GM21825 (cell line): ENCODE data around the gene FOXO6.
A peak's percentile ranks its signal among the peaks of the same experiment; 100 is the strongest.

ENCODE experiments used
- ATAC-seq: cut with Tn5 transposase; IDR thresholded peaks from one replicate; pipeline ENCODE4 v1.9.1; 2021; ENCODE audit warnings: mild to moderate bottlenecking, moderate library complexity; ENCODE audit not compliant: unreplicated experiment

The FOXO6 gene

GRCh38 chr1:41360786-41361494, at the start of gene FOXO6:
TSS of gene FOXO6 (plus strand) at chr1:41361434.
- peak; percentile 87 for ATAC-seq

GRCh38 chr1:41312991-41313645, 48.1 kb upstream of the FOXO6 start:
- no peak for ATAC-seq

- no peak for ATAC-seq
These were observed 47.5 kb upstream of the FOXO6 start for GRCh38 chr1:41313661-41314131.

GRCh38 chr1:41314376-41315145, 46.7 kb upstream of the FOXO6 start:
- no peak for ATAC-seq

GRCh38 chr1:41315146-41315822, 46.0 kb upstream of the FOXO6 start:
- ATAC-seq: no peak

- no peak for ATAC-seq
These were observed 45.4 kb upstream of the FOXO6 start for GRCh38 chr1:41315871-41316270.

GRCh38 chr1:41317361-41317760, 43.9 kb upstream of the FOXO6 start:
- ATAC-seq: no peak

- no peak for ATAC-seq
These were observed 43.1 kb upstream of the FOXO6 start for GRCh38 chr1:41318135-41318534.

GRCh38 chr1:41319106-41319755, 42.0 kb upstream of the FOXO6 start:
- no peak for ATAC-seq

GRCh38 chr1:41319807-41320711, 41.2 kb upstream of the FOXO6 start:
- ATAC-seq: no peak

- no peak for ATAC-seq
These were observed 40.1 kb upstream of the FOXO6 start for GRCh38 chr1:41320895-41321676.

GRCh38 chr1:41322101-41322661, 39.1 kb upstream of the FOXO6 start:
- ATAC-seq: no peak

- no peak for ATAC-seq
These were observed 38.4 kb upstream of the FOXO6 start for GRCh38 chr1:41322835-41323234.

- no peak for ATAC-seq
These were observed 38.0 kb upstream of the FOXO6 start for GRCh38 chr1:41323243-41323642.

- ATAC-seq: no peak
These were observed 35.4 kb upstream of the FOXO6 start for GRCh38 chr1:41325801-41326200.

GRCh38 chr1:41327383-41327999, 33.7 kb upstream of the FOXO6 start:
- no peak for ATAC-seq

GRCh38 chr1:41328001-41328615, 33.1 kb upstream of the FOXO6 start:
- no peak for ATAC-seq
